H9 (cell line): ENCODE results near the gene TARBP1. TPM values are rescaled to one million over a fixed set of nuclear protein-coding genes. Genes with fewer than 3 reads are reported as not detected.

Source experiments
- DNase-seq: peaks from one replicate; pipeline ENCODE4 v3.0.0-alpha.2; 2017
- H2AFZ ChIP-seq: one replicate; pipeline ENCODE4 v1.6.1; 2013; ENCODE audit warnings: mild to moderate bottlenecking, low read length, control low read depth, moderate library complexity
- H2AK5ac ChIP-seq: 2 replicates; pipeline ENCODE4 v1.6.1; 2013; ENCODE audit warnings: low read length, control low read depth, mixed read lengths; ENCODE audit not compliant: insufficient read length
- H2BK120ac ChIP-seq: one replicate; pipeline ENCODE4 v1.6.1; 2013; ENCODE audit warnings: low read depth, mild to moderate bottlenecking, low read length, control low read depth, inconsistent platforms; ENCODE audit not compliant: poor library complexity, severe bottlenecking
- H2BK12ac ChIP-seq: 2 replicates; pipeline ENCODE4 v1.6.1; 2013; ENCODE audit warnings: low read length, control low read depth, mixed read lengths, low read depth; ENCODE audit not compliant: insufficient read length
- H2BK15ac ChIP-seq: 2 replicates; pipeline ENCODE4 v1.6.1; 2013; ENCODE audit warnings: low read depth, low read length, control low read depth
- H2BK20ac ChIP-seq: one replicate; pipeline ENCODE4 v1.6.1; 2013; ENCODE audit warnings: low read depth, mild to moderate bottlenecking, low read length, control low read depth, inconsistent platforms; ENCODE audit not compliant: poor library complexity, severe bottlenecking
- H2BK5ac ChIP-seq: 2 replicates; pipeline ENCODE4 v1.6.1; 2013; ENCODE audit warnings: low read length, control low read depth, mixed read lengths; ENCODE audit not compliant: insufficient read length
- H3K14ac ChIP-seq: 2 replicates; pipeline ENCODE4 v1.6.1; 2013; ENCODE audit warnings: low read length, control low read depth; ENCODE audit not compliant: insufficient read depth
- H3K18ac ChIP-seq: 2 replicates; pipeline ENCODE4 v1.6.1; 2013; ENCODE audit warnings: low read depth, mild to moderate bottlenecking, mixed read lengths, low read length, control low read depth; ENCODE audit not compliant: insufficient read length
- H3K23ac ChIP-seq: 2 replicates; pipeline ENCODE4 v1.6.1; 2013; ENCODE audit warnings: low read length, control low read depth, mixed read lengths, low read depth; ENCODE audit not compliant: insufficient read length
- H3K23me2 ChIP-seq: 2 replicates; pipeline ENCODE4 v1.6.1; 2013; ENCODE audit warnings: low read depth, mild to moderate bottlenecking, mixed read lengths, low read length, control low read depth; ENCODE audit not compliant: insufficient read length, poor library complexity, severe bottlenecking
- H3K27ac ChIP-seq: 2 replicates; pipeline ENCODE4 v1.5.1; 2013; ENCODE audit warnings: low read length, control low read depth, mixed read lengths, low read depth; ENCODE audit not compliant: insufficient read length
- H3K27me3 ChIP-seq: 2 replicates; pipeline ENCODE4 v1.6.1; 2013; ENCODE audit warnings: low read length, control low read depth, inconsistent platforms; ENCODE audit not compliant: insufficient read depth
- H3K4ac ChIP-seq: 2 replicates; pipeline ENCODE4 v1.6.1; 2013; ENCODE audit warnings: low read depth, mild to moderate bottlenecking, control low read depth, inconsistent platforms, low read length, moderate library complexity
- H3K4me1 ChIP-seq: 2 replicates; pipeline ENCODE4 v1.6.1; 2013; ENCODE audit warnings: low read length, control low read depth, inconsistent platforms; ENCODE audit not compliant: insufficient read depth
- H3K4me2 ChIP-seq: 2 replicates; pipeline ENCODE4 v1.6.1; 2013; ENCODE audit warnings: low read length, control low read depth, mixed read lengths; ENCODE audit not compliant: insufficient read length, insufficient read depth
- H3K56ac ChIP-seq: 2 replicates; pipeline ENCODE4 v1.6.1; 2013; ENCODE audit warnings: low read depth, mild to moderate bottlenecking, mixed read lengths, low read length, control low read depth; ENCODE audit not compliant: insufficient read length
- H3K79me1 ChIP-seq: 2 replicates; pipeline ENCODE4 v1.6.1; 2013; ENCODE audit warnings: low read depth, mild to moderate bottlenecking, moderate library complexity, low read length, control low read depth, inconsistent platforms; ENCODE audit not compliant: insufficient read depth, poor library complexity, severe bottlenecking
- H3K79me2 ChIP-seq: 2 replicates; pipeline ENCODE4 v1.6.1; 2013; ENCODE audit warnings: low read length, control low read depth, inconsistent platforms; ENCODE audit not compliant: insufficient read depth
- H3K9ac ChIP-seq: 2 replicates; pipeline ENCODE4 v1.6.1; 2013; ENCODE audit warnings: low read length, control low read depth, mixed read lengths; ENCODE audit not compliant: insufficient read length; ENCODE audit errors: extremely low read depth
- H3K9me3 ChIP-seq: one replicate; pipeline ENCODE4 v1.6.1; 2013; ENCODE audit warnings: low read depth, low read length, inconsistent platforms; ENCODE audit not compliant: control insufficient read depth
- H3T11ph ChIP-seq: one replicate; pipeline ENCODE4 v1.6.1; 2013; ENCODE audit warnings: mild to moderate bottlenecking, low read length, control low read depth, inconsistent platforms
- H4K20me1 ChIP-seq: one replicate; pipeline ENCODE4 v1.6.1; 2013; ENCODE audit not compliant: control insufficient read depth, insufficient read length, insufficient read depth
- H4K5ac ChIP-seq: 2 replicates; pipeline ENCODE4 v1.6.1; 2013; ENCODE audit warnings: low read depth, mild to moderate bottlenecking, mixed read lengths, low read length, control low read depth; ENCODE audit not compliant: insufficient read length
- H4K8ac ChIP-seq: replicated peaks from 2 replicates; pipeline ENCODE4 v1.6.1; 2013; ENCODE audit warnings: low read length, control low read depth, mixed read lengths, low read depth; ENCODE audit not compliant: insufficient read length
- H4K91ac ChIP-seq: 2 replicates; pipeline ENCODE4 v1.6.1; 2013; ENCODE audit warnings: low read depth, mild to moderate bottlenecking, moderate library complexity, mixed read lengths, low read length, control low read depth; ENCODE audit not compliant: insufficient read length
- H3K27ac Mint-ChIP-seq, 3 experiments: 2 replicates in 2 of 3; 3 replicates in 1 of 3; pipeline ENCODE4 v1.8.0; 2020 to 2021; ENCODE audit warnings: mixed read lengths in 3 of 3, mild to moderate bottlenecking in 1 of 3, moderate library complexity in 1 of 3
- H3K27me3 Mint-ChIP-seq: 2 replicates; pipeline ENCODE4 v1.8.0; 2021; ENCODE audit warnings: low read depth, mild to moderate bottlenecking, moderate library complexity, mixed read lengths
- H3K36me3 Mint-ChIP-seq, 3 experiments: 2 replicates in 2 of 3; 3 replicates in 1 of 3; pipeline ENCODE4 v1.8.0; 2020 to 2021; ENCODE audit warnings: low read depth in 3 of 3, mixed read lengths in 3 of 3; ENCODE audit not compliant: insufficient read depth in 1 of 3
- H3K4me1 Mint-ChIP-seq, 2 experiments: 2 replicates each; pipeline ENCODE4 v1.8.0; 2020; ENCODE audit warnings: mixed read lengths in 2 of 2
- H3K4me3 Mint-ChIP-seq, 2 experiments: 2 replicates in 1 of 2; 3 replicates in 1 of 2; pipeline ENCODE4 v1.8.0; 2020 to 2021; ENCODE audit warnings: mild to moderate bottlenecking in 2 of 2, mixed read lengths in 2 of 2, moderate library complexity in 1 of 2
- H3K9me3 Mint-ChIP-seq, 2 experiments: 2 replicates in 1 of 2; 3 replicates in 1 of 2; pipeline ENCODE4 v1.8.0; 2020; ENCODE audit warnings: mild to moderate bottlenecking in 2 of 2, mixed read lengths in 2 of 2, moderate library complexity in 1 of 2
- WGBS: extraction: QIAGEN DNeasy Blood & Tissue Kit; methylation state at CpG from one replicate; pipeline ENCODE4 v1.1.7; 2013; ENCODE audit warnings: missing lambda C conversion rate, low lambda C conversion rate, mixed read lengths; ENCODE audit not compliant: insufficient read length; ENCODE audit errors: extremely low coverage; 5-methylcytosine and 5-hydroxymethylcytosine counted together
- total RNA-seq: library from RNA; stranded (reverse); gene quantifications from 2 replicates; pipeline ENCODE4 v1.2.1, GENCODE V29; 2021
- TF ChIP-seq, protein P1 (sequence below): fragments of 200-600 bp; sonication (generic); conservative IDR thresholded peaks from 3 replicates; pipeline ENCODE4 v1.8.0; 2021; ENCODE audit warnings: antibody characterized with exemption, mild to moderate bottlenecking

TARBP1 gene
- total RNA-seq, 1 experiment from 2014 or later, result 20.2 TPM

- Histone ChIP-seq H2BK12ac (no peak overlapping the region), H3K9me3 (no peaks in the 10 kb centered on the region), H3K9ac (no peak overlapping the region), H3K23me2 (no peaks in the 10 kb centered on the region), H3K79me2 (no peaks in the 10 kb centered on the region), H4K20me1 (no peaks in the 10 kb centered on the region), H2BK15ac (no peak overlapping the region), H3K4ac (no peak overlapping the region), H4K8ac (no peak overlapping the region), H4K91ac (no peak overlapping the region), H2BK120ac (no peak overlapping the region), H2AFZ (no peak overlapping the region), H3K23ac (no peak overlapping the region), H2AK5ac (no peak overlapping the region), H4K5ac (no peak overlapping the region), H3K79me1 (no peaks in the 10 kb centered on the region), H3K27me3 (no peaks in the 10 kb centered on the region), H3T11ph (no peak overlapping the region), H2BK20ac (no peak overlapping the region), H2BK5ac (no peak overlapping the region), H3K56ac (no peak overlapping the region), H3K27ac (no peak overlapping the region), H3K4me2 (no peak overlapping the region), H3K18ac (no peak overlapping the region), H3K4me1 (no peaks in the 10 kb centered on the region), H3K14ac (no peak overlapping the region)
- Mint-ChIP-seq H3K27me3 (peaks cover 2% of the 10 kb centered on the region), H3K27ac (no peak overlapping the region), H3K4me3 (no peak overlapping the region), H3K9me3 (no peaks in the 10 kb centered on the region), H3K36me3 (no peaks in the 10 kb centered on the region), H3K4me1 (peaks cover 0 to 4% of the 10 kb centered on the region in 2 experiments; a peak in 1 of 4 replicates)
- DNase-seq, result no peak
- no CpG with 5 or more reads among the region's 3 CpGs for WGBS
- TF ChIP-seq, protein P1, sequence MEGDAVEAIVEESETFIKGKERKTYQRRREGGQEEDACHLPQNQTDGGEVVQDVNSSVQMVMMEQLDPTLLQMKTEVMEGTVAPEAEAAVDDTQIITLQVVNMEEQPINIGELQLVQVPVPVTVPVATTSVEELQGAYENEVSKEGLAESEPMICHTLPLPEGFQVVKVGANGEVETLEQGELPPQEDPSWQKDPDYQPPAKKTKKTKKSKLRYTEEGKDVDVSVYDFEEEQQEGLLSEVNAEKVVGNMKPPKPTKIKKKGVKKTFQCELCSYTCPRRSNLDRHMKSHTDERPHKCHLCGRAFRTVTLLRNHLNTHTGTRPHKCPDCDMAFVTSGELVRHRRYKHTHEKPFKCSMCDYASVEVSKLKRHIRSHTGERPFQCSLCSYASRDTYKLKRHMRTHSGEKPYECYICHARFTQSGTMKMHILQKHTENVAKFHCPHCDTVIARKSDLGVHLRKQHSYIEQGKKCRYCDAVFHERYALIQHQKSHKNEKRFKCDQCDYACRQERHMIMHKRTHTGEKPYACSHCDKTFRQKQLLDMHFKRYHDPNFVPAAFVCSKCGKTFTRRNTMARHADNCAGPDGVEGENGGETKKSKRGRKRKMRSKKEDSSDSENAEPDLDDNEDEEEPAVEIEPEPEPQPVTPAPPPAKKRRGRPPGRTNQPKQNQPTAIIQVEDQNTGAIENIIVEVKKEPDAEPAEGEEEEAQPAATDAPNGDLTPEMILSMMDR, result no peak
Observed at GRCh38 chr1:234355782-234356510, 123.0 kb downstream of the TARBP1 start.
